OCI-LY1 (cell line): Measurements from ENCODE around the gene BRIP1.

ENCODE experiments used
- EZH2 ChIP-seq: fragments of 200-600 bp; sonication (generic), shearing (Covaris generic); IDR thresholded peaks from 2 replicates; pipeline ENCODE4 v1.8.0; 2017; ENCODE audit warnings: borderline replicate concordance, mixed run types, mild to moderate bottlenecking, antibody characterized with exemption, low read length, moderate library complexity, mixed read lengths
- TF ChIP-seq, protein P1 (sequence below): fragments of 200-600 bp; sonication (generic), shearing (Covaris generic); IDR thresholded peaks from 2 replicates; pipeline ENCODE4 v1.5.1; 2017; ENCODE audit warnings: mild to moderate bottlenecking, antibody characterized with exemption, low read length, moderate library complexity, mixed read lengths

DNA sequence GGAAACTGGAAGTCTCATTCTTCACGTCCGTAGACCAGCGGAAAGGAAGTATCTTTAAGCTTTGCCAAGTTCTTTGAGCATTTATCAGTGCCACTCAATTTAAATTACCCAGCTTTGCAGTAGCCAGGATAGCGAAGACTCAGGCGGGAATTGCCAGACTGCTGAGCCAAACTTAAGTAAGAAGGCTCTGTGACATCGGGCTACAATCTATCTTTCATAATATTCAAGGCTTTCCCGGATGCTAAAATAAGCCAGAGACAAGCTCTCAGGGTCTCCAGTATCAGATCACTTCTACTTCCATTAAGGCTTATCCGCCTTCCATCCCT, 436 bp upstream of the BRIP1 start:
- TF ChIP-seq, protein P1, sequence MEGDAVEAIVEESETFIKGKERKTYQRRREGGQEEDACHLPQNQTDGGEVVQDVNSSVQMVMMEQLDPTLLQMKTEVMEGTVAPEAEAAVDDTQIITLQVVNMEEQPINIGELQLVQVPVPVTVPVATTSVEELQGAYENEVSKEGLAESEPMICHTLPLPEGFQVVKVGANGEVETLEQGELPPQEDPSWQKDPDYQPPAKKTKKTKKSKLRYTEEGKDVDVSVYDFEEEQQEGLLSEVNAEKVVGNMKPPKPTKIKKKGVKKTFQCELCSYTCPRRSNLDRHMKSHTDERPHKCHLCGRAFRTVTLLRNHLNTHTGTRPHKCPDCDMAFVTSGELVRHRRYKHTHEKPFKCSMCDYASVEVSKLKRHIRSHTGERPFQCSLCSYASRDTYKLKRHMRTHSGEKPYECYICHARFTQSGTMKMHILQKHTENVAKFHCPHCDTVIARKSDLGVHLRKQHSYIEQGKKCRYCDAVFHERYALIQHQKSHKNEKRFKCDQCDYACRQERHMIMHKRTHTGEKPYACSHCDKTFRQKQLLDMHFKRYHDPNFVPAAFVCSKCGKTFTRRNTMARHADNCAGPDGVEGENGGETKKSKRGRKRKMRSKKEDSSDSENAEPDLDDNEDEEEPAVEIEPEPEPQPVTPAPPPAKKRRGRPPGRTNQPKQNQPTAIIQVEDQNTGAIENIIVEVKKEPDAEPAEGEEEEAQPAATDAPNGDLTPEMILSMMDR: no peak
- no peak for TF ChIP-seq EZH2
